Naive B cell (primary cell): ENCODE data around the gene DMXL1. TPM values are rescaled to one million over a fixed set of nuclear protein-coding genes. Genes with fewer than 3 reads are reported as not detected.
A peak's percentile ranks its signal among the peaks of the same experiment; 100 is the strongest.
"Not testable (repeated sequence)": the region's sequence is repeated elsewhere in the genome, so short reads cannot be mapped to it uniquely, and the experiment has no call there.

Source experiments
- ATAC-seq, 2 donors: fragments of 150-1000 bp; cut with Tn5 transposase; 2 replicates each; pipeline ENCODE4 v1.10.0; 2021; ENCODE audit warnings: low read depth in 2 of 2, mild to moderate bottlenecking in 2 of 2, moderate library complexity in 2 of 2
- DNase-seq: peaks from one replicate; pipeline ENCODE4 v3.0.0; 2022
- H3K27ac Mint-ChIP-seq, 6 donors: one replicate each; pipeline ENCODE4 v1.8.0; 2020 to 2022; ENCODE audit warnings: mild to moderate bottlenecking in 6 of 6, mixed read lengths in 6 of 6, moderate library complexity in 5 of 6, inconsistent platforms in 2 of 6
- H3K27me3 Mint-ChIP-seq, 3 donors: one replicate each; pipeline ENCODE4 v1.8.0; 2021 to 2022; ENCODE audit warnings: mixed read lengths in 3 of 3, mild to moderate bottlenecking in 1 of 3
- H3K36me3 Mint-ChIP-seq, 2 donors: one replicate each; pipeline ENCODE4 v1.8.0; 2020 to 2022; ENCODE audit warnings: mixed read lengths in 2 of 2, inconsistent platforms in 1 of 2, mild to moderate bottlenecking in 1 of 2
- H3K4me1 Mint-ChIP-seq, 3 donors: one replicate each; pipeline ENCODE4 v1.8.0; 2020 to 2022; ENCODE audit warnings: mixed read lengths in 3 of 3, inconsistent platforms in 1 of 3, mild to moderate bottlenecking in 1 of 3, moderate library complexity in 1 of 3
- H3K4me3 Mint-ChIP-seq, 8 donors: one replicate each; pipeline ENCODE4 v1.8.0; 2020 to 2022; ENCODE audit warnings: mild to moderate bottlenecking in 8 of 8, mixed read lengths in 8 of 8, moderate library complexity in 8 of 8, inconsistent platforms in 2 of 8
- H3K9me3 Mint-ChIP-seq, 7 donors: one replicate each; pipeline ENCODE4 v1.8.0; 2020 to 2022; ENCODE audit warnings: mixed read lengths in 7 of 7, mild to moderate bottlenecking in 5 of 7, inconsistent platforms in 2 of 7, moderate library complexity in 1 of 7
- polyA plus RNA-seq, 6 donors: library from polyadenylated mRNA; unstranded; fragments of 300-500 nt; fragmentation: Illumina TruSeq; gene quantifications; one replicate each; pipeline ENCODE4 v1.2.3, GENCODE V29; 2021; ENCODE audit warnings: low read depth in 6 of 6

DMXL1 gene
- polyA plus RNA-seq, 6 donors from 2014 or later: 52.7 to 78.5 (median 69.0) TPM

DNA sequence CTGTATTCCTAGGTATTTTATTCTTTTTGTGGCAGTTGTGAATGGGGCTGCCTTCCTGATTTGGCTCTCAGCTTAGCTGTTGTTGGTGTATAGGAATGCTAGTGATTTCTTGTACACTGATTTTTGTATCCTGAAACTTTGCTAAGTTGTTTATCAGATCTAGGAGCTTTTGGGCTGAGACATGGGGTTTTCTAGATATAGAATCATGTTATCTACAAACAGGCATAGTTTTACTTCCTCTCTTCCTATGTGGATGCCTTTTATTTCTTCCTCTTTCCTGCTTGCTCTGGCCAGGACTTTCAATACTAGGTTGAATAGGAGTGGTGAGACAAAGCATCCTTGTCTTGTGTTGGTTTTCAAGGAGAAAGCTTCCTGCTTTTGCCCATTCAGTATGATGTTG is 129.9 kb downstream of the DMXL1 start:
- H3K27me3 Mint-ChIP-seq: no peaks in the 10 kb centered on the region
- H3K9me3 Mint-ChIP-seq: peaks cover 0 to 11% (median 3%) of the 10 kb centered on the region in 7 donors
- ATAC-seq: no peak
- peak overlapping the region; percentile 7 to 94 (median 86) for H3K27ac Mint-ChIP-seq
- no peak for DNase-seq
- peak overlapping the region in 5 of 8 donors; percentile 12 to 77 (median 48) for H3K4me3 Mint-ChIP-seq
- H3K4me1 Mint-ChIP-seq: peaks cover 28 to 40% (median 34%) of the 10 kb centered on the region in 3 donors
- peaks cover 36 to 48% of the 10 kb centered on the region in 2 donors for H3K36me3 Mint-ChIP-seq

- DNase-seq: no peak
- Mint-ChIP-seq H3K27me3 (no peaks in the 10 kb centered on the region), H3K4me1 (peaks cover 0 to 5% (median 3%) of the 10 kb centered on the region in 3 donors), H3K27ac (no peak overlapping the region), H3K4me3 (no peak overlapping the region), H3K36me3 (peaks cover 7 to 29% of the 10 kb centered on the region in 2 donors), H3K9me3 (peaks cover 0 to under 1% (median 0%) of the 10 kb centered on the region in 7 donors)
- no peak for ATAC-seq
Observed at GRCh38 chr5:119207105-119207504, 136.2 kb downstream of the DMXL1 start.

GRCh38 chr5:119212026-119212425 is 141.1 kb downstream of the DMXL1 start:
- no peak overlapping the region for H3K4me3 Mint-ChIP-seq
- no peaks in the 10 kb centered on the region for H3K9me3 Mint-ChIP-seq
- H3K4me1 Mint-ChIP-seq: peaks cover 0 to 13% (median 5%) of the 10 kb centered on the region in 3 donors
- peaks cover 28 to 29% of the 10 kb centered on the region in 2 donors for H3K36me3 Mint-ChIP-seq
- no peaks in the 10 kb centered on the region for H3K27me3 Mint-ChIP-seq
- DNase-seq (no peak), ATAC-seq (no peak)
- peak overlapping the region in 1 of 6 donors; percentile 87 for H3K27ac Mint-ChIP-seq

DNA sequence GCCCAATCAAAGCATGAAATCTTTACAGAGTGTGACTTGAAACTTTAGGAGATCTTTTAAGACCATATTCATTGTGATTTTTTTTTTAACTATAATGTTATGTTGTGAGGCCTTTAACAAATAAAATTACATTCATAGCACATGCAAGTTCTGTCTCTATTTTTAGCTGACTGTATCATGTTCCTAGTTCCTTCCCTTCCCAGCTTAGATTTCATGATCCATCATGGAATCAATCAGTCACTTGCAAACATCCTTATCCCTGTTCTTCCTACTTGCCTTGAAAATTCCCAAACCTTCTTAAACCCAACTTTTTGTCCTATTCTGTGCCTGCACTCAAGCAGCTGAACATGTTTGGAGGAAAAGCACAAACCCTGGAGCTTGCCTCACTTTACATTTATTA is 141.8 kb downstream of the DMXL1 start:
- Mint-ChIP-seq H3K9me3 (no peaks in the 10 kb centered on the region), H3K27ac (peak overlapping the region in 1 of 6 donors; percentile 90), H3K4me1 (peaks cover 0 to 13% (median 5%) of the 10 kb centered on the region in 3 donors), H3K4me3 (no peak overlapping the region), H3K36me3 (peaks cover 28 to 29% of the 10 kb centered on the region in 2 donors), H3K27me3 (no peaks in the 10 kb centered on the region)
- DNase-seq: no peak
- ATAC-seq: no peak

GRCh38 chr5:119217183-119217582 is 146.3 kb downstream of the DMXL1 start:
- DNase-seq (no peak), ATAC-seq (no peak)
- Mint-ChIP-seq H3K27me3 (no peaks in the 10 kb centered on the region), H3K36me3 (peaks cover 18 to 23% of the 10 kb centered on the region in 2 donors), H3K27ac (peak overlapping the region in 1 of 6 donors; percentile 4), H3K4me1 (peaks cover 11 to 30% (median 16%) of the 10 kb centered on the region in 3 donors), H3K4me3 (no peak overlapping the region), H3K9me3 (no peaks in the 10 kb centered on the region)

- Mint-ChIP-seq H3K27ac (peak overlapping the region in 4 of 6 donors; percentile 14 to 73 (median 42)), H3K36me3 (peaks cover 15 to 18% of the 10 kb centered on the region in 2 donors), H3K4me3 (peak overlapping the region in 2 of 8 donors; percentile 15 to 22), H3K9me3 (no peaks in the 10 kb centered on the region), H3K4me1 (peaks cover 11 to 26% (median 20%) of the 10 kb centered on the region in 3 donors), H3K27me3 (no peaks in the 10 kb centered on the region)
- DNase-seq (no peak), ATAC-seq (no peak)
Observed at GRCh38 chr5:119218830-119219782, 148.2 kb downstream of the DMXL1 start.

GRCh38 chr5:119220576-119221197 is 149.8 kb downstream of the DMXL1 start:
- peaks cover 11 to 22% of the 10 kb centered on the region in 2 donors for H3K36me3 Mint-ChIP-seq
- peak; percentile 48 for DNase-seq
- peaks cover 11 to 26% (median 20%) of the 10 kb centered on the region in 3 donors for H3K4me1 Mint-ChIP-seq
- peak overlapping the region in 6 of 8 donors; percentile 0 to 29 (median 4) for H3K4me3 Mint-ChIP-seq
- peak overlapping the region in 5 of 6 donors; percentile 2 to 63 (median 34) for H3K27ac Mint-ChIP-seq
- H3K27me3 Mint-ChIP-seq: no peaks in the 10 kb centered on the region
- H3K9me3 Mint-ChIP-seq: no peaks in the 10 kb centered on the region
- ATAC-seq: peak; percentile 99

DNA sequence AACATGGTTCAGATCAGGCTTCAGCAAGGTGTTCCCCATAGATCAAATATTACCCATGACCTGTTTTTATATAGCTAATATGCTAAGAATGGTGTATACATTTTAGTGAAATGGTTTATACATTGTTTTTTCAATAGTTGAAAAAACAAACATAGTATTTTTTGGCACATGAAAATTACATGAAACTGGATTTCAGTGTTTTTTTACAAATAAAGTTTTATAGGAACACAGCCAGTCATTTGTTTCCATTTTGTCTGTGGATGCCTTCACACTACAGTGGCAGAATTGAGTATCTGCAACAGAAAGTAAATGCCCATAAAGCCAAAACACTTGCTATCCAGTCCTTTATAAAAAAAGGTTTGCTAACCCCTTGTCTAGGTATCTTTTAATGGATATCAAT is 150.4 kb downstream of the DMXL1 start:
- Mint-ChIP-seq H3K9me3 (no peaks in the 10 kb centered on the region), H3K36me3 (peaks cover 11 to 26% of the 10 kb centered on the region in 2 donors), H3K4me3 (no peak overlapping the region), H3K27me3 (no peaks in the 10 kb centered on the region), H3K4me1 (peaks cover 11 to 26% (median 20%) of the 10 kb centered on the region in 3 donors), H3K27ac (no peak overlapping the region)
- ATAC-seq (no peak), DNase-seq (no peak)

DNA sequence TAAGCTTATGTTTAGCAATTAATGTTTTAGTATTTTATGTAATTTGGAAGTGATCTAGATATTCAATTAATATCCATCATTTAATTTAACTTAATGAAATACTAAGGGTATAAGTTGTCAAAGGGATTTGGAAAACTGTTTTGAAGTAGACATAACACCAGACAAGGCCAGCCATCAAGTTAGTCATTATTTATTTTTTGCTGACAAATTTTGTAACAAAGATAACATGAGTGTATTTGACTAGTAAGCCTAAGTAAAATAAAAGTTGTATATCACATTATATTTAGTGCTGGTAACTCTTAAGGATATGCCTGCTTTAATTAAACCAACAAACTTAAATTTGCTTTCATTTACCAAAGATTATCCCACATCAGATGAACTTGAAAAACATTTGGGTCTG is 159.1 kb downstream of the DMXL1 start:
- H3K4me3 Mint-ChIP-seq: no peak overlapping the region
- no peaks in the 10 kb centered on the region for H3K4me1 Mint-ChIP-seq
- H3K36me3 Mint-ChIP-seq: peaks cover 21 to 28% of the 10 kb centered on the region in 2 donors
- ATAC-seq (no peak), DNase-seq (no peak)
- H3K27ac Mint-ChIP-seq: no peak overlapping the region
- H3K9me3 Mint-ChIP-seq: no peaks in the 10 kb centered on the region
- H3K27me3 Mint-ChIP-seq: no peaks in the 10 kb centered on the region

GRCh38 chr5:119238265-119239118 is 167.6 kb downstream of the DMXL1 start:
- no peak for ATAC-seq
- no peaks in the 10 kb centered on the region for H3K27me3 Mint-ChIP-seq
- H3K4me3 Mint-ChIP-seq: no peak overlapping the region
- H3K4me1 Mint-ChIP-seq: no peaks in the 10 kb centered on the region
- peaks cover 18 to 31% of the 10 kb centered on the region in 2 donors for H3K36me3 Mint-ChIP-seq
- peak overlapping the region in 1 of 6 donors; percentile 60 for H3K27ac Mint-ChIP-seq
- no peak for DNase-seq
- H3K9me3 Mint-ChIP-seq: no peaks in the 10 kb centered on the region

DNA sequence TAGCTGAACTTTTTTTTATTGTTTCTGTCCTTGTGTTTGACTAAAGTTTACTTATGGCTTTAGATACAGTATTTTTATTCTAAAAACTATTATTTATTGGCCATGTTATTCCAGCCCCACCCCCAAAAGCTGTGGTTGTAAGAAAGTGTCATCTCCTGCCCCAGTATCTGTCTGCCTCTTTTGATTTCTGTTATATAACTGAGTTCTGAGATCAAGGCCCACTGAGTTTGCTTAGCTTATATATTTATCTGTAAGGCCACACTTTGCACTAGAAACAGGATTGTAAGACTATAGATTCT is 168.2 kb downstream of the DMXL1 start:
- Mint-ChIP-seq H3K4me1 (no peaks in the 10 kb centered on the region), H3K9me3 (no peaks in the 10 kb centered on the region), H3K27ac (peak overlapping the region in 1 of 6 donors; percentile 60), H3K4me3 (no peak overlapping the region), H3K36me3 (peaks cover 14 to 33% of the 10 kb centered on the region in 2 donors), H3K27me3 (no peaks in the 10 kb centered on the region)
- DNase-seq (no peak), ATAC-seq (no peak)

- H3K27ac Mint-ChIP-seq: peak overlapping the region in 2 of 6 donors; percentile 36 to 44
- H3K27me3 Mint-ChIP-seq, H3K4me3 Mint-ChIP-seq, ATAC-seq, H3K9me3 Mint-ChIP-seq, H3K4me1 Mint-ChIP-seq, DNase-seq: not testable (repeated sequence)
- peaks cover 7 to 26% of the 10 kb centered on the region in 2 donors for H3K36me3 Mint-ChIP-seq
Observed at GRCh38 chr5:119239826-119240225, 168.9 kb downstream of the DMXL1 start.

DNA sequence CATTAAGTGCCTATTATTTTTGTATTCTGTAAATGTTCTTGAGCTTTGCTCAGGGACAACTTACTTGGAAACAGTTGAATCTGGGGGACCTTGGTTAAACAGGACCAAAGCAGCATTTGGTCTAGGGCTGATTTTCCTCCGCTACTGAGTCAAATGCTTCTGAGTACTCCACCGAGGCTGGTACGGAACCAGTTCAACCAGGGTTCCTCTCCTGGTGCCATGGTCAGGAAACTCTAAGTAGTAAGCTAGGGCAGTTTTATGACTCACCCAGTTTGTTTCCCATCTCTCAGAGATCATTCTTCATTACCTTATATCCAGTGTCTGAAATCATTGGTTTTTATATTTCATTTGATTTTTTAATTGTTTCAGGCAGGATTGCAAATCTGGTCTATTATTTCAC is 173.0 kb downstream of the DMXL1 start:
- Mint-ChIP-seq H3K27me3 (no peaks in the 10 kb centered on the region), H3K4me3 (no peak overlapping the region), H3K27ac (peak overlapping the region in 5 of 6 donors; percentile 3 to 77 (median 9)), H3K9me3 (no peaks in the 10 kb centered on the region), H3K36me3 (peaks cover 0 to 25% of the 10 kb centered on the region in 2 donors), H3K4me1 (peaks cover 0 to 2% (median 0%) of the 10 kb centered on the region in 3 donors)
- no peak for ATAC-seq
- no peak for DNase-seq
